GM20000 (cell line): ENCODE results near the gene PHF21A.
A peak's percentile ranks its signal among the peaks of the same experiment; 100 is the strongest.

Source experiments
- DNase-seq: peaks from one replicate; pipeline ENCODE4 v3.0.0; 2012; ENCODE audit warnings: low spot score
- CTCF ChIP-seq: IDR thresholded peaks from 2 replicates; pipeline ENCODE4 v1.5.1; 2012; ENCODE audit warnings: mild to moderate bottlenecking, control low read depth; ENCODE audit errors: extremely low read depth, missing control alignments

Gene PHF21A

GRCh38 chr11:46133119-46133518 is 11.9 kb upstream of the PHF21A start:
- TF ChIP-seq CTCF, result no peak
- no peak for DNase-seq

- DNase-seq, result no peak
- TF ChIP-seq CTCF, result no peak
Measured at GRCh38 chr11:46130286-46130940, 9.2 kb upstream of the PHF21A start.

DNA sequence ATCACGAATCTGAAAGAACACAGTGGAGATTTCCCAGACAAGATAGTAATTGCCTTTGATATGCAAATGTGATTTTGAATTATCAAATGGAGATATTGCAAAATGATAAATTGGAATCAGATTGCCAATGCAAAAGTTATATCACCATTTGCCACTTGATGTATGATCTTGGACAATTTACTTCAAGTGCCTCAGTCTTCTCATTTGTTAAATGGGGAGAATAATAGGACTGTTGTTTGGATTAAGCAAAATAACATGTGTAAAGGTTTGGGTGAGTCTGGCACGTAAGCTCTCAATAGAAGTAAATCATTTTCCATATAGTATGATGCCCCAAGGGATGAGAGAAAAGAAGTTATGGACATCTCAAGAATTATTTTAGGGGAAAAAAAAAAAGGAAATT is 7.9 kb upstream of the PHF21A start:
- TF ChIP-seq CTCF, result no peak
- no peak for DNase-seq

GRCh38 chr11:46127150-46127638 is 5.9 kb upstream of the PHF21A start:
- peak; percentile 35 for TF ChIP-seq CTCF
- DNase-seq, result peak; percentile 68

DNA sequence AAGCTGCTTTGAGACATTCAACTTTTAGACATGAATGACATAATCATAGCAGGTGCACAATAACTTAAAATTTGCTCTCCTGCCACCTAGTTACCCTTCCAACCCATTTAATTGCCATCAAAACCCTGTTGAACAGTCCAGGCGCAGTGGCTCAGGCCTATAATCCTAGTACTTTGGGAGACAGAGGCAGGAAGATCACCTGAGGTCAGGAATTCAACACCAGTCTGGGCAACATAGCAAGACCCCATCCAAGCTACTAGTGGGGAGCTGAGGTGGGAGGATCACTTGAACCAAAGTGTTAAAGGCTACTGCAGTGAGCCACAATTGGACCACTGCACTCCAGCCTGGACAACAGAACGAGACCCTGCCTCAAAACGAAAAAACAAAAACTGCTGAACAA is 4.0 kb upstream of the PHF21A start:
- no peak for DNase-seq
- TF ChIP-seq CTCF, result no peak

DNA sequence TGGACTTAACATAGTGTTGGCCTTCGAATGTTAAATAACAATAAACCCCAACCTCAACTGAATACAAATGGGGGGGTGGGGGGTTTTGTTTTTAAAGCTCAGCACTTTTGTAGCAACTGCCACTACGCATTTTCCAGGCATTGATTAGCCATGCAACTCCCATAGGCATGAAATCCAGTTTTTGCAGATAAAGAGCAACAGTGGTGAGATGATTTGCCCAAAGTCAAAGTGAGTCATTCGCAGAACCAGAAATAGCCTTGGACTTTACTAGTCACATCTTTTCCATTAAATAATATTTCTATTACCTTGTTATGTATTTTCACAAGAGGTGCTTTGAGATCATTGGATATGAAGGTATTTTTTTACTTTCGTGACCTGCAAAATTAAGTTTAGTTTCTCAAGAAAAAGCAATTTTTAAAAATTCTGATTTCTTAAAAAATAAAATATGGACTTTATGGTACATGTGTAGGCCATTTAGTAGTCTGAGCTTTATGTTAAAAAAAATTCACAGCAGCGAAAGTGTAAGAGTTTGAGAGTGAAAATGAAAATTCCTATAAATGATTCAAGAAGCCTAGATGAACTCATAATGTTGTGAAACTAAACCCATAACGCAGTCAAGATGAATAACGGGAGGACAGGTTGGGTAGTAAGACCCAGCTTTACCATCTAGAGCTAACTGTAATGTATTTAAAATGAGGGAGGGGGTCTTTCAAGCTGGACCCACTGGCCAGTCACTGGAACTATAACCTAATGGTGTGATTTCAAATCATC is 1.9 kb upstream of the PHF21A start:
- no peak for DNase-seq
- TF ChIP-seq CTCF, result no peak

GRCh38 chr11:46121724-46122477 is 647 bp upstream of the PHF21A start:
- no peak for TF ChIP-seq CTCF

More at GRCh38 chr11:46121724-46122477, 647 bp upstream of the PHF21A start:
- DNase-seq, result peak; percentile 62
